Neural crest cell (in vitro differentiated cells): ENCODE results near the gene FLAD1. TPM values are rescaled to one million over a fixed set of nuclear protein-coding genes. Genes with fewer than 3 reads are reported as not detected.
A peak's percentile ranks its signal among the peaks of the same experiment; 100 is the strongest.

Source experiments
- DNase-seq: peaks from one replicate; pipeline ENCODE4 v3.0.0; 2021; ENCODE audit warnings: low read depth, mixed read lengths, low spot score
- H3K27ac Mint-ChIP-seq: one replicate; pipeline ENCODE4 v1.8.0; 2021; ENCODE audit warnings: mild to moderate bottlenecking, mixed read lengths; ENCODE audit not compliant: unreplicated experiment
- H3K27me3 Mint-ChIP-seq: 2 replicates; pipeline ENCODE4 v1.8.0; 2021; ENCODE audit warnings: low read depth, mild to moderate bottlenecking, mixed read lengths
- H3K36me3 Mint-ChIP-seq: 2 replicates; pipeline ENCODE4 v1.8.0; 2021; ENCODE audit warnings: low read depth, mild to moderate bottlenecking, mixed read lengths
- H3K4me1 Mint-ChIP-seq: 2 replicates; pipeline ENCODE4 v1.8.0; 2021; ENCODE audit warnings: mixed read lengths
- H3K4me3 Mint-ChIP-seq: one replicate; pipeline ENCODE4 v1.8.0; 2021; ENCODE audit warnings: mild to moderate bottlenecking, mixed read lengths
- H3K9me3 Mint-ChIP-seq: 2 replicates; pipeline ENCODE4 v1.8.0; 2021; ENCODE audit warnings: mixed read lengths
- CTCF ChIP-seq: fragments of 200-600 bp; sonication (generic); conservative IDR thresholded peaks from 2 replicates; pipeline ENCODE4 v1.5.0; 2021; ENCODE audit warnings: antibody characterized with exemption, mild to moderate bottlenecking
- total RNA-seq: library from RNA; stranded (reverse); gene quantifications from 2 replicates; pipeline ENCODE4 v1.2.1, GENCODE V29; 2021

FLAD1 gene
- total RNA-seq, 1 donor from 2014 or later = 76.3 TPM

GRCh38 chr1:154971341-154971998 is 11.7 kb upstream of the FLAD1 start:
- Mint-ChIP-seq H3K4me1 (peaks cover 41% of the 10 kb centered on the region), H3K4me3 (peak overlapping the region; percentile 86), H3K36me3 (no peaks in the 10 kb centered on the region), H3K27ac (peak overlapping the region; percentile 98), H3K27me3 (no peaks in the 10 kb centered on the region), H3K9me3 (no peaks in the 10 kb centered on the region)
- no peak for DNase-seq
- TF ChIP-seq CTCF = no peak

- H3K4me3 Mint-ChIP-seq = no peak overlapping the region
- H3K27me3 Mint-ChIP-seq = no peaks in the 10 kb centered on the region
- peak overlapping the region; percentile 83 for H3K27ac Mint-ChIP-seq
- DNase-seq = no peak
- TF ChIP-seq CTCF = no peak
- H3K36me3 Mint-ChIP-seq = no peaks in the 10 kb centered on the region
- peaks cover 41% of the 10 kb centered on the region for H3K4me1 Mint-ChIP-seq
- no peaks in the 10 kb centered on the region for H3K9me3 Mint-ChIP-seq
Observed at GRCh38 chr1:154972213-154972516, 11.0 kb upstream of the FLAD1 start.

GRCh38 chr1:154972517-154973343 is 10.4 kb upstream of the FLAD1 start:
- Mint-ChIP-seq H3K27me3 (no peaks in the 10 kb centered on the region), H3K36me3 (no peaks in the 10 kb centered on the region), H3K4me3 (no peak overlapping the region)

GRCh38 chr1:154973344-154974101 is 9.6 kb upstream of the FLAD1 start:
- H3K27me3 Mint-ChIP-seq = no peaks in the 10 kb centered on the region
- no peak for TF ChIP-seq CTCF
- no peaks in the 10 kb centered on the region for H3K36me3 Mint-ChIP-seq
- H3K4me1 Mint-ChIP-seq = peaks cover 38% of the 10 kb centered on the region
- H3K9me3 Mint-ChIP-seq = no peaks in the 10 kb centered on the region
- no peak overlapping the region for H3K4me3 Mint-ChIP-seq
- no peak overlapping the region for H3K27ac Mint-ChIP-seq
- peak; percentile 93 for DNase-seq

More at GRCh38 chr1:154972517-154973343, 10.4 kb upstream of the FLAD1 start:
- Mint-ChIP-seq H3K4me1 (peaks cover 42% of the 10 kb centered on the region), H3K27ac (peak overlapping the region; percentile 83), H3K9me3 (no peaks in the 10 kb centered on the region)
- no peak for DNase-seq
- TF ChIP-seq CTCF = no peak

GRCh38 chr1:154974102-154974807 is 8.9 kb upstream of the FLAD1 start, which contains the start of gene CKS1B:
TSS of gene CKS1B (plus strand) at chr1:154974681. CDS start at chr1:154974746, 65 bp downstream.
- no peak within 1 kb of the TSS for H3K27ac Mint-ChIP-seq
- TF ChIP-seq CTCF = no peak
- no peak within 1 kb of the TSS for H3K4me3 Mint-ChIP-seq
- DNase-seq = peak; percentile 92
- H3K36me3 Mint-ChIP-seq = no peaks in the 10 kb centered on the region
- no peaks in the 10 kb centered on the region for H3K27me3 Mint-ChIP-seq
- no peaks in the 10 kb centered on the region for H3K9me3 Mint-ChIP-seq
- peaks cover 31% of the 10 kb centered on the region for H3K4me1 Mint-ChIP-seq
